DMS114 treated with DMSO at 0.1 percent for 48 hours (cell line): ENCODE data around the gene HTT.
A peak's percentile ranks its signal among the peaks of the same experiment; 100 is the strongest.

Experiments used
- DNase-seq: peaks from one replicate; lab custom pipeline; 2025; ENCODE audit not compliant: unreplicated experiment; lab: John Stamatoyannopoulos, UW

The HTT gene

GRCh38 chr4:3074078-3074845 is at the start of gene HTT, which contains the start of gene HTT-AS:
Gene HTT (plus strand): TSS chr4:3074681. CDS start chr4:3074826, 145 bp downstream.
Gene HTT-AS (minus strand): TSS chr4:3074538.
- DNase-seq = peak; percentile 63

- no peak for DNase-seq
Measured at GRCh38 chr4:3025881-3026280, 48.6 kb upstream of the HTT start.

GRCh38 chr4:3026540-3026939 is 47.9 kb upstream of the HTT start:
- DNase-seq = no peak

GRCh38 chr4:3029464-3029863 is 45.0 kb upstream of the HTT start:
- DNase-seq = no peak

- DNase-seq = no peak
Measured at GRCh38 chr4:3030566-3031356, 43.7 kb upstream of the HTT start.

- DNase-seq = no peak
Measured at GRCh38 chr4:3031357-3032082, 43.0 kb upstream of the HTT start.

GRCh38 chr4:3034231-3034630 is 40.2 kb upstream of the HTT start:
- no peak for DNase-seq

- DNase-seq = no peak
Measured at GRCh38 chr4:3035249-3035648, 39.2 kb upstream of the HTT start.

- DNase-seq = no peak
Measured at GRCh38 chr4:3035674-3036073, 38.8 kb upstream of the HTT start.

- DNase-seq = no peak
Measured at GRCh38 chr4:3036131-3036952, 38.1 kb upstream of the HTT start.

- DNase-seq = no peak
Measured at GRCh38 chr4:3037957-3038461, 36.5 kb upstream of the HTT start.

GRCh38 chr4:3039706-3040366 is 34.6 kb upstream of the HTT start:
- no peak for DNase-seq

GRCh38 chr4:3040452-3041191 is 33.9 kb upstream of the HTT start:
- no peak for DNase-seq

GRCh38 chr4:3041192-3042142 is 33.0 kb upstream of the HTT start:
- no peak for DNase-seq

GRCh38 chr4:3042226-3042625 is 32.3 kb upstream of the HTT start:
- DNase-seq = no peak

GRCh38 chr4:3043282-3044020 is 31.0 kb upstream of the HTT start:
- no peak for DNase-seq
